Liver (tissue), 9 donors: ENCODE results near the gene KRTAP5-10. TPM values are rescaled to one million over a fixed set of nuclear protein-coding genes. Genes with fewer than 3 reads are reported as not detected.
"Not testable (repeated sequence)": the region's sequence is repeated elsewhere in the genome, so short reads cannot be mapped to it uniquely, and the experiment has no call there.

Source experiments
- DNase-seq: peaks from one replicate; pipeline ENCODE4 v3.0.0-alpha.2; 2017; ENCODE audit warnings: low spot score
- H3K27ac ChIP-seq, 2 donors: one replicate each; pipeline ENCODE4 v1.7.0; 2013; ENCODE audit warnings: inconsistent platforms in 2 of 2, low read length in 2 of 2, control low read depth in 1 of 2, low read depth in 1 of 2, mild to moderate bottlenecking in 1 of 2
- H3K27me3 ChIP-seq, 4 donors: one replicate each; pipeline versions ENCODE4 v1.6.1 to v1.7.0; 2013; ENCODE audit warnings: low read length in 3 of 4, inconsistent platforms in 1 of 4, mild to moderate bottlenecking in 1 of 4, moderate library complexity in 1 of 4; ENCODE audit not compliant: control insufficient read depth in 4 of 4, insufficient read depth in 4 of 4
- H3K36me3 ChIP-seq, 4 donors: one replicate each; pipeline versions ENCODE4 v1.6.1 to v1.7.0; 2013; ENCODE audit warnings: low read length in 3 of 4, mild to moderate bottlenecking in 3 of 4, low read depth in 1 of 4, moderate library complexity in 1 of 4; ENCODE audit not compliant: control insufficient read depth in 4 of 4, insufficient read depth in 3 of 4
- H3K4me1 ChIP-seq, 4 donors: one replicate each; pipeline versions ENCODE4 v1.6.1 to v1.7.0; 2013; ENCODE audit warnings: low read length in 3 of 4, mild to moderate bottlenecking in 3 of 4, moderate library complexity in 1 of 4; ENCODE audit not compliant: control insufficient read depth in 4 of 4, insufficient read depth in 4 of 4
- H3K4me3 ChIP-seq, 3 donors: one replicate each; pipeline versions ENCODE4 v1.6.1 to v1.7.0; 2013; ENCODE audit warnings: low read length in 3 of 3, control low read depth in 1 of 3, low read depth in 1 of 3, mild to moderate bottlenecking in 1 of 3
- H3K9ac ChIP-seq, 2 donors: one replicate each; pipeline ENCODE4 v1.7.0; 2013; ENCODE audit warnings: low read length in 2 of 2, mild to moderate bottlenecking in 2 of 2, moderate library complexity in 2 of 2, control low read depth in 1 of 2, low read depth in 1 of 2
- H3K9me3 ChIP-seq, 4 donors: one replicate each; pipeline versions ENCODE4 v1.6.1 to v1.7.0; 2013; ENCODE audit warnings: low read length in 3 of 4; ENCODE audit not compliant: control insufficient read depth in 4 of 4
- CTCF ChIP-seq: fragments of 150-350 bp; IDR thresholded peaks from 2 replicates; pipeline ENCODE4 v1.5.1; 2017; ENCODE audit warnings: improper control_type of control experiment, low read depth, low read length; ENCODE audit not compliant: missing input control
- GABPA ChIP-seq, 2 donors: IDR thresholded peaks in 1 of 2; conservative IDR thresholded peaks in 1 of 2; 2 replicates each; pipeline ENCODE4 v1.6.1; 2016; ENCODE audit warnings: antibody characterized with exemption in 2 of 2, mild to moderate bottlenecking in 1 of 2, moderate library complexity in 1 of 2
- HNF4A ChIP-seq, 2 donors: conservative IDR thresholded peaks; 2 replicates each; pipeline ENCODE4 v1.6.1; 2016; ENCODE audit warnings: antibody characterized with exemption in 2 of 2, mild to moderate bottlenecking in 2 of 2
- HNF4G ChIP-seq: IDR thresholded peaks from 2 replicates; pipeline ENCODE4 v1.6.1; 2016; ENCODE audit warnings: antibody characterized with exemption
- MAX ChIP-seq: IDR thresholded peaks from 2 replicates; pipeline ENCODE4 v1.6.1; 2016; ENCODE audit warnings: antibody characterized with exemption
- NR2F2 ChIP-seq: IDR thresholded peaks from 2 replicates; pipeline ENCODE4 v1.6.1; 2016; ENCODE audit warnings: antibody characterized with exemption
- REST ChIP-seq: IDR thresholded peaks from 2 replicates; pipeline ENCODE4 v1.6.1; 2016; ENCODE audit warnings: antibody characterized with exemption, mild to moderate bottlenecking
- RXRA ChIP-seq, 2 donors: IDR thresholded peaks; 2 replicates each; pipeline ENCODE4 v1.6.1; 2017 to 2018; ENCODE audit warnings: antibody characterized with exemption in 2 of 2, mild to moderate bottlenecking in 1 of 2
- SP1 ChIP-seq: IDR thresholded peaks from 2 replicates; pipeline ENCODE4 v1.6.1; 2018; ENCODE audit warnings: antibody characterized with exemption, mild to moderate bottlenecking
- TAF1 ChIP-seq: conservative IDR thresholded peaks from 2 replicates; pipeline ENCODE4 v1.6.1; 2016; ENCODE audit warnings: antibody characterized with exemption, mild to moderate bottlenecking
- YY1 ChIP-seq: IDR thresholded peaks from 2 replicates; pipeline ENCODE4 v1.6.1; 2016; ENCODE audit warnings: antibody characterized with exemption, mild to moderate bottlenecking
- WGBS: extraction: QIAGEN DNeasy Blood & Tissue Kit; methylation state at CpG from one replicate; pipeline ENCODE4 v1.1.7; 2013; 5-methylcytosine and 5-hydroxymethylcytosine counted together
- polyA plus RNA-seq, 2 donors: library from polyadenylated mRNA; stranded (reverse) in 1 of 2; unstranded in 1 of 2; fragments of 200-250 nt in 1 of 2; fragments of >200 nt in 1 of 2; fragmentation: Nextera tagmentation in 1 of 2; extraction: Ambion mirVana in 1 of 2; gene quantifications; one replicate each; pipeline versions ENCODE4 v1.2.1 to v1.2.3, GENCODE V29; 2013 to 2015
- total RNA-seq, 2 donors: library from RNA; depleted of rRNA; stranded (reverse); fragments of >200 nt; gene quantifications; one replicate each; pipeline ENCODE4 v1.2.3, GENCODE V29; 2014
- donor health status: healthy.
- donor health status: healthy.
- donor health status: healthy.
- donor health status: healthy.
- donor health status: healthy.

The KRTAP5-10 gene
- total and polyA plus RNA-seq, 4 donors, result 0.14 TPM; not detected in 3

GRCh38 chr11:71567633-71568032, 2.3 kb downstream of the KRTAP5-10 start:
- H3K36me3 ChIP-seq, DNase-seq, H3K9ac ChIP-seq, H3K4me1 ChIP-seq, H3K27me3 ChIP-seq, H3K27ac ChIP-seq, H3K4me3 ChIP-seq, H3K9me3 ChIP-seq: not testable (repeated sequence)
- whole genome bisulfite sequencing, result 80% methylated on average over 8 of the region's 8 CpGs

- no peak for DNase-seq
- no peak overlapping the region for H3K9ac ChIP-seq
- H3K27me3 ChIP-seq, result no peaks in the 10 kb centered on the region
- no peaks in the 10 kb centered on the region for H3K36me3 ChIP-seq
- WGBS, result 78% methylated on average over 8 of the region's 8 CpGs
- no peak for TF ChIP-seq HNF4G
- TF ChIP-seq REST, result no peak
- no peak for TF ChIP-seq SP1
- no peak for TF ChIP-seq NR2F2
- TF ChIP-seq GABPA (IDR thresholded peaks at IDR 0.05 in 1 of 2, conservative IDR thresholded peaks at IDR 0.05 in 1 of 2), result no peak
- TF ChIP-seq CTCF, result no peak
- TF ChIP-seq RXRA (IDR thresholded peaks at IDR 0.05), result no peak
- no peak for TF ChIP-seq MAX
- TF ChIP-seq HNF4A (conservative IDR thresholded peaks at IDR 0.05), result no peak
- no peak for TF ChIP-seq YY1
- no peak for TF ChIP-seq TAF1
- no peaks in the 10 kb centered on the region for H3K9me3 ChIP-seq
- no peak overlapping the region for H3K27ac ChIP-seq
- peaks cover 0 to 3% (median 2%) of the 10 kb centered on the region in 4 donors for H3K4me1 ChIP-seq
- H3K4me3 ChIP-seq, result no peak overlapping the region
These were observed 3.5 kb downstream of the KRTAP5-10 start for GRCh38 chr11:71568704-71569349.

GRCh38 chr11:71571101-71571850, 5.9 kb downstream of the KRTAP5-10 start:
- DNase-seq, H3K27me3 ChIP-seq, H3K9ac ChIP-seq, H3K36me3 ChIP-seq, H3K4me3 ChIP-seq, H3K27ac ChIP-seq, H3K4me1 ChIP-seq, H3K9me3 ChIP-seq: not testable (repeated sequence)
- WGBS, result 85% methylated on average over 37 of the region's 39 CpGs
